H1 (cell line): ENCODE results near the gene PDHX. TPM values are rescaled to one million over a fixed set of nuclear protein-coding genes. Genes with fewer than 3 reads are reported as not detected.

ENCODE experiments used
- BRCA1 ChIP-seq: IDR thresholded peaks from 2 replicates; pipeline ENCODE4 v1.6.1; 2012; ENCODE audit warnings: low read depth, low read length, improper control_type of control experiment
- CBX5 ChIP-seq: fragments of 300-800, 300-1000 bp; sonication (generic); IDR thresholded peaks from 2 replicates; pipeline ENCODE4 v1.7.1; 2016; ENCODE audit warnings: antibody characterized with exemption, low read length, low read depth
- CTCF ChIP-seq, 3 experiments: IDR thresholded peaks; 1 replicate in 2 of 3; 2 replicates in 1 of 3; pipeline versions ENCODE4 v1.5.1 to v1.6.1; 2011; ENCODE audit warnings: low read length in 3 of 3, mild to moderate bottlenecking in 3 of 3, inconsistent platforms in 2 of 3, low read depth in 1 of 3, moderate library complexity in 1 of 3; ENCODE audit not compliant: insufficient read depth in 1 of 3; ENCODE audit errors: control extremely low read depth in 1 of 3
- HDAC2 ChIP-seq, 2 experiments: fragments of 300-600 bp in 1 of 2; sonication (generic) in 1 of 2; IDR thresholded peaks; 2 replicates each; pipeline ENCODE4 v1.6.1; 2011 to 2012; ENCODE audit warnings: low read depth in 2 of 2, low read length in 2 of 2, mild to moderate bottlenecking in 2 of 2, moderate library complexity in 2 of 2, borderline replicate concordance in 1 of 2, inconsistent platforms in 1 of 2
- NANOG ChIP-seq: IDR thresholded peaks from 2 replicates; pipeline ENCODE4 v1.6.1; 2011; ENCODE audit warnings: low read length, low read depth, mild to moderate bottlenecking, inconsistent platforms; ENCODE audit not compliant: insufficient read depth, poor library complexity, severe bottlenecking
- POLR2A ChIP-seq, 2 experiments: IDR thresholded peaks; 1 replicate in 1 of 2; 2 replicates in 1 of 2; pipeline ENCODE4 v1.6.1; 2011; ENCODE audit warnings: low read depth in 2 of 2, low read length in 2 of 2, mild to moderate bottlenecking in 2 of 2; ENCODE audit errors: control extremely low read depth in 1 of 2
- TEAD4 ChIP-seq: IDR thresholded peaks from 2 replicates; pipeline ENCODE4 v1.6.1; 2012; ENCODE audit warnings: low read depth, low read length, inconsistent platforms, mixed read lengths
- polyA plus RNA-seq, 7 experiments: library from polyadenylated mRNA; depleted of rRNA in 3 of 7; stranded (reverse) in 5 of 7; unstranded in 2 of 7; fragments of >200 nt in 5 of 7; fragments of 200-250 nt in 2 of 7; gene quantifications; 1 replicate in 5 of 7; 2 replicates in 1 of 7; 4 replicates in 1 of 7; pipeline versions ENCODE4 v1.2.1 to v1.2.3, GENCODE V29; 2011 to 2013; ENCODE audit warnings: missing spikeins in 2 of 7, mixed read lengths in 2 of 7
- total RNA-seq: library from RNA; stranded (reverse); fragmentation: NEBNext Ultra II Directional; extraction: Animal tissue kit (Norgen Biotek cat#: 25700); gene quantifications from 2 replicates; pipeline ENCODE4 v1.2.1, GENCODE V29; 2021
- TF ChIP-seq, protein P1 (sequence below): IDR thresholded peaks from 2 replicates; pipeline ENCODE4 v1.6.1; 2012; ENCODE audit warnings: low read length, inconsistent platforms

The PDHX gene
- total and polyA plus RNA-seq, 2 of the 8 experiments (the other 6 are each of a cell fraction or from before 2014, with no cell fraction given): 12.4 to 51.9 TPM

GRCh38 chr11:34916015-34916842 is at the start of gene PDHX, which contains the start of gene APIP (continued):
- TF ChIP-seq CBX5: no peak
- no peak for TF ChIP-seq CTCF (IDR thresholded peaks at IDR 0.05; ENCODE audit: control extremely low read depth in 1 of 3, insufficient read depth in 1 of 3, low read depth in 1 of 3, low read length in 3 of 3)
- TF ChIP-seq HDAC2 (IDR thresholded peaks at IDR 0.05; ENCODE audit: borderline replicate concordance in 1 of 2, low read depth in 2 of 2, low read length in 2 of 2): no peak
- no peak for TF ChIP-seq TEAD4
- TF ChIP-seq, protein P1, sequence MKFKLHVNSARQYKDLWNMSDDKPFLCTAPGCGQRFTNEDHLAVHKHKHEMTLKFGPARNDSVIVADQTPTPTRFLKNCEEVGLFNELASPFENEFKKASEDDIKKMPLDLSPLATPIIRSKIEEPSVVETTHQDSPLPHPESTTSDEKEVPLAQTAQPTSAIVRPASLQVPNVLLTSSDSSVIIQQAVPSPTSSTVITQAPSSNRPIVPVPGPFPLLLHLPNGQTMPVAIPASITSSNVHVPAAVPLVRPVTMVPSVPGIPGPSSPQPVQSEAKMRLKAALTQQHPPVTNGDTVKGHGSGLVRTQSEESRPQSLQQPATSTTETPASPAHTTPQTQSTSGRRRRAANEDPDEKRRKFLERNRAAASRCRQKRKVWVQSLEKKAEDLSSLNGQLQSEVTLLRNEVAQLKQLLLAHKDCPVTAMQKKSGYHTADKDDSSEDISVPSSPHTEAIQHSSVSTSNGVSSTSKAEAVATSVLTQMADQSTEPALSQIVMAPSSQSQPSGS: no peak
- no peak for TF ChIP-seq BRCA1
- peak; percentile 93 to 98 for TF ChIP-seq POLR2A (IDR thresholded peaks at IDR 0.05; ENCODE audit: control extremely low read depth in 1 of 2, low read depth in 2 of 2, low read length in 2 of 2)
- no peak for TF ChIP-seq NANOG
